Measurements from ENCODE around the gene NRSN2.
"Not testable (repeated sequence)": the region's sequence is repeated elsewhere in the genome, so short reads cannot be mapped to it uniquely, and the experiment has no call there.

NRSN2 gene

DNA sequence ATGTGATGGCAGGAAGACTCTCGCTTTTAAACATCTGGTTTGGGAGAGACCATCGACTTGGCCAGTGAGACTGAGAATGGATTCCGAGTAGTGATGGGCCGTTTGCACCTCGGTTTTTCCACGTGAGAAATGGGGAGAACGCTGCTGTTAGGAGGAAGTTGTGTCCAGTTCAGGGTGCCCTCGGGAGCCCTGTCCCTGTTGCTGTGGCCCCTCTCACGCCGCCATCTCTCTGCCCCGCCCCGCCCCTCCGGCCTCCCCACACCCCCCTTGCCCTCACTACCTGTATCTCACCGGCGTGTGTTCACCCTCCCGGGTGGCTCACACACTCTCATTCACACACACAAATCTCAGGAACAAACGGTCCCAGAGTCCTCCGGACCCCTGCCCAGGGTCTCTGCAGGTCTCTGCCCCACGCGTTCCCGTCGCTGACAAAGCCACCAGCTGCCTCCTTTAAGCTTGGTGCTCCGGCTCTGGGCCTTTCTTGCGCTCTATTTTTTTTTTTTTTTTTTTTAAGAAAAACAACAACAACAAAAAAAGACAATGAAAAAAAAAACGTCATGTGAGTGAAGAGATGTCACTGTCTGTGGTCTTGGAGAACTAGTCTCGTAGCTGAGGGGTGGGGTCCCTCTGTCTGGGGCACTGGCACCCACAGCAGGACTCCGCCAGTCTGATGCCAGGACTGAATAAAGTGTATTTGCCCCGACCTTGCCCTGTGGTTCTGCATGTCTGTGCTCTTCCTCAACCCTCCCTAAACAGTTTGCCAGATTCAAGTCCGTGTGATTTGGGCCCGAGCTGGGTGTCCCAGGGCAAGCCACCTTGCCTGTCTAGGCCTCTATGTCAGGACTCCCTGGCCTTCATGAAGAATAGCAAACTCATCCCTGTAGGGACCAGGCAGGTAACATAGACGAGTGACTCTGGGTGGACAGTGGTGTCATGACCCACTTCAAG is 18.6 kb upstream of the NRSN2 start:
- TF ChIP-seq POLR2AphosphoS5 (IDR thresholded peaks at IDR 0.05; ENCODE audit: borderline replicate concordance, low read depth, low read length) = 0 out of 2 replicates have a peak, but pooled peaks have one; percentile 13
- TF ChIP-seq EZH2 (IDR thresholded peaks at IDR 0.05) = no peak
- TF ChIP-seq FOXP2 (optimal IDR thresholded peaks at IDR 0.05; ENCODE audit: control extremely low read depth, extremely low read length, insufficient read depth) = no peak
- Histone ChIP-seq H3K36me3 (ENCODE audit: insufficient read depth, low read length) (peaks cover 7% of the 10 kb centered on the region; the same call in 1 of the 2 replicates), H3K4me3 (peak overlapping the region; percentile 96), H3K9ac (ENCODE audit: insufficient read length) (peak overlapping the region; percentile 93), H3K9me3 (ENCODE audit: low read depth, low read length) (no peaks in the 10 kb centered on the region), H3K27ac (peak overlapping the region; percentile 80)
- DNase-seq (ENCODE audit: low read depth, low spot score) = no peak

DNA sequence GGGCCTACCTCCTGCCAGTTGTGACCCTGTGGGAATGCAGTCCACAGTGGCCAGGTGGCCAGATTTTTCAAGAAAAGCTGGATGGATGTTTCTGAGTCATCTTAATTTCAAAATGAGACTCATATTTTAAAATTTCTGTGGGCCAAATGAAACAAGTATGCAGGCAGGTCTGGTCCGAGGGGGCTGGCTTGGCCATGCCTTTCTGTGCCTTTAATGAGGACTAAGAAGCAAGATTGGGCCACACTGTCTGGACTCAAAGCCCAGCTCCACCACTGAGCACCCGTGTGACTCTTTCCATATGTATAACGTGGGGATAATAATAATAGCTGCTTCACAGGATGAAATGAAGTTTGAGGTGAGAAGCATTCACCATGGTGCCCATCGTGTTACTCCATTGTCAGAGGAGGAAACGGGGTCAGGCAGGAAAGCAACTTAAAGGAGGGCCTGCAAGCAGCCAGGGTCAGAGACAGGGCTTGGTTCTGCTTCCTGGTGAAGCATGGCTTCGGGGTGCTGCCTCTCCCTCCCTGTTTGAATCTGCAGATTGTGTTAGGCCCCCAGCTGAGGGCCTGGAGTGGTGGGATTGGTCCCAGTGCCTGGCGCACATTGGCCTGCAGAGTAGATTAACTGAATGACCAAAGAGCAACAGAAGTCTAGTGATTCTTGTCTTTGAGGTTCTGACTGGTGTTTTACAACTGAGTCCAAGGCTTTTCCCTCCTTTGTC is 17.8 kb upstream of the NRSN2 start:
- Histone ChIP-seq H3K36me3 (ENCODE audit: insufficient read depth, low read length) (peaks cover 7% of the 10 kb centered on the region; the same call in 1 of the 2 replicates), H3K27ac (peak overlapping the region; percentile 2; the same call in 1 of the 2 replicates), H3K9ac (ENCODE audit: insufficient read length) (peak overlapping the region; percentile 37), H3K4me3 (0 out of 2 replicates have a peak overlapping the region, but pooled peaks have one; percentile 9), H3K9me3 (ENCODE audit: low read depth, low read length) (no peaks in the 10 kb centered on the region)
- TF ChIP-seq EZH2 (IDR thresholded peaks at IDR 0.05) = no peak
- no peak for TF ChIP-seq FOXP2 (optimal IDR thresholded peaks at IDR 0.05; ENCODE audit: control extremely low read depth, extremely low read length, insufficient read depth)
- TF ChIP-seq POLR2AphosphoS5 (IDR thresholded peaks at IDR 0.05; ENCODE audit: borderline replicate concordance, low read depth, low read length) = peak; percentile 58
- DNase-seq (ENCODE audit: low read depth, low spot score) = no peak

DNA sequence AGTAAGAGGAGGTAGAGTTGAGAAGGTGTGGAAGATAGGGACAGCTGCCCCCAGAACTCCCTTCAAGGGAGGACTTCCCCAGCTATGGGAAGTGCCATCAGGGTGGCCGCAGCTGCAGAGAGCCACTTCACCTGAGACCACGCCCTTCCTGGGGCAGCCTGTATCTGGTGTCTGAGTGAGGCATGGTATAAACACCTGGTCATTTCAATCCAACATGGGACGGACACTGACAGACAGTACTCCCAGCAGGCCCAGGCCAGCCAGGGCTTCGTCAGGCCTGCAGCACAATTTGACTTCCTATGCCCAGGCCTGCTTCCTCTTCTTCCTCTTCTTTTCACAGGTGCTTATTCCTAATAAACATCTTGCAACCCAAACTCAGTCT is 17.1 kb upstream of the NRSN2 start:
- no peak overlapping the region for H3K4me3 ChIP-seq
- peaks cover 7% of the 10 kb centered on the region; the same call in 1 of the 2 replicates for H3K36me3 ChIP-seq (ENCODE audit: insufficient read depth, low read length)
- no peaks in the 10 kb centered on the region for H3K9me3 ChIP-seq (ENCODE audit: low read depth, low read length)
- H3K27ac ChIP-seq = no peak overlapping the region; the same call in 1 of the 2 replicates
- DNase-seq (ENCODE audit: low read depth, low spot score) = no peak
- H3K9ac ChIP-seq (ENCODE audit: insufficient read length) = no peak overlapping the region
- TF ChIP-seq POLR2AphosphoS5 (IDR thresholded peaks at IDR 0.05; ENCODE audit: borderline replicate concordance, low read depth, low read length) = no peak
- no peak for TF ChIP-seq EZH2 (IDR thresholded peaks at IDR 0.05)
- no peak for TF ChIP-seq FOXP2 (optimal IDR thresholded peaks at IDR 0.05; ENCODE audit: control extremely low read depth, extremely low read length, insufficient read depth)

DNA sequence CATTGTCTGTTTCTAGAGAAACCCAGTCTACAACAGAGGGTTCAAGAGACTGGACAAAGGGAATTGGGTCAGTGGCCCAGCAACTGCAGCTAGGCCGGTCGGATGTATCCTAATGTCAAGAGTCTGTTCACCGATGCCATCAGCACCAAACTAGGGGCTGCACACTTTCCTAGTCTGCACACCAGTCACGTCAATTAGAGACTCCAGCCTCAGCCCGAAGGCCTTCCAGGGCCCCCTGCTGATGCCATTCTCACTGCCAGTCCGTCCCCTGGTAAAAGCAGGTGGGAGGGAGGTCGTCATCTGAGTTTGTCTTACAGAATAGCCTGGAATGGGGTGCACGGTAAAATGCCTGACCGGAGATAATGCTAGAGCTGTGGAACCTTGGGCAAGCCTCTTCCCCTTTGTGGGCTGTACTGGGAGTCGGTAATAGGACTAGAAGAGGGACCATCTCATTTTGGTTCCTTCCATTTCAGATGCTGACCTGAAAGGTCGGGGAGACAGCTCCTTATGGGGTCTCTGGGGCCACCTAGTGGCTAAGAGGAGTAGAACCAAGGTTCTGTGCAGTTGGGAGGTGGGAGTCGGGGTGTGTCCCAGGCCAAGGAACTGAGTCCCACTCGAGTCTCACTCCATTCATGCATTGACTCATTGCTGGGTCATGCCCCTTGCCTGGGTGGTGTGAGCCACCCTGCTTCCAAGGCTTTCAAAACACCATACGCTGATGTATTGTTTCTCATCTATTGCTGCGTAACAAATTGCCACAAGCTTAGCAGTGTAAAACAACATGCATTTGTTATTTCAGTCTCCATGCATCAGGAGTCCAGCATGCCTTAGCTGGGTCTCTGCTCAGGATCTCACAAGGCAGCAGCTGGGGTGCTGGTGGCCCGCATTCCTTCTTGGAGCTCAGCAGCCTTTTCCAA is 16.4 kb upstream of the NRSN2 start:
- Histone ChIP-seq H3K9me3 (ENCODE audit: low read depth, low read length) (no peaks in the 10 kb centered on the region), H3K27ac (no peak overlapping the region), H3K9ac (ENCODE audit: insufficient read length) (no peak overlapping the region), H3K4me3 (no peak overlapping the region), H3K36me3 (ENCODE audit: insufficient read depth, low read length) (peaks cover 7% of the 10 kb centered on the region; the same call in 1 of the 2 replicates)
- TF ChIP-seq EZH2 (IDR thresholded peaks at IDR 0.05) = no peak
- 0 out of 2 replicates have a peak, but pooled peaks have one; percentile 40 for TF ChIP-seq POLR2AphosphoS5 (IDR thresholded peaks at IDR 0.05; ENCODE audit: borderline replicate concordance, low read depth, low read length)
- no peak for DNase-seq (ENCODE audit: low read depth, low spot score)

DNA sequence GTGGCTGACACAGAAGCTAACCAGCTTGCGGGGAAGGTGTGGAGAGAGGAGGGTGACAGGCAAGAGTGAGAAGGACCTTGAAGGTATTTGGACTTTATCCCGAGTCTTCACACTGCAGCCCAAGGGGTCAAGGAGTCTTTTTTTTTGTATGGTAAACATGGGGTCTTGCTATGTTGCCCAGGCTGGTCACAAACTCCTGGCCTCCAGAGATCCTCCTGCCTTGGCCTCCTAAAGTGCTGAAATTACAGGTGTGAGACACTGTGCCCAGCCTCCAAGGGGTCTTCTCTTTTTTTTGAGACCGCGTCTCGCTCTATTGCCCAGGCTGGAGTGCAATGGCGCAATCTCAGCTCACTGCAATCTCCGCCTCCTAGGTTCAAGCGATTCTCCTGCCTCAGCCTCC is 12.3 kb upstream of the NRSN2 start:
- TF ChIP-seq EZH2 (IDR thresholded peaks at IDR 0.05) = no peak
- no peak for TF ChIP-seq POLR2AphosphoS5 (IDR thresholded peaks at IDR 0.05; ENCODE audit: borderline replicate concordance, low read depth, low read length)
- TF ChIP-seq FOXP2 (optimal IDR thresholded peaks at IDR 0.05; ENCODE audit: control extremely low read depth, extremely low read length, insufficient read depth) = no peak
- Histone ChIP-seq H3K9ac (ENCODE audit: insufficient read length) (no peak overlapping the region), H3K36me3 (ENCODE audit: insufficient read depth, low read length) (peaks cover 4% of the 10 kb centered on the region; the same call in 1 of the 2 replicates), H3K4me3 (no peak overlapping the region), H3K27ac (no peak overlapping the region), H3K9me3 (ENCODE audit: low read depth, low read length) (no peaks in the 10 kb centered on the region)
- no peak for DNase-seq (ENCODE audit: low read depth, low spot score)

DNA sequence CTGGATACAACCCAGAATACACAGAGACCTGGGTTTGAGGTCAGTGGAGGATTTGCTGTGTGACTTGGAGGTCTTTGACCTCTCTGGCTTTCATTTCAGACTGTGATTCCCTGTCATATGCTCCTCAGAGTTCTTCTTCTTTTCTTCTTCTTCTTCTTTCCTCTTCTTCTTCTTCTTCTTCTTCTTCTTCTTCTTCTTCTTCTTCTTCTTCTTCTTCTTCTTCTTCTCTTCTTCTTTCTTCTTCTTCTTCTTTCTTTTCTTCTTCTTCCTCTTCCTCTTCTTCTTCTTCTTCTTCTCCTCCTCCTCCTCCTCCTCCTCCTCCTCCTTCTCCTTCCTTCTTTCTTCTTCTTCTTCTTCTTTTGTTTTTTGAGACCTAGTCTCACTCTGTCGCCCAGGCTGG is 10.9 kb upstream of the NRSN2 start:
- not testable (repeated sequence) for H3K9ac ChIP-seq (ENCODE audit: insufficient read length); H3K36me3 ChIP-seq (ENCODE audit: insufficient read depth, low read length); DNase-seq (ENCODE audit: low read depth, low spot score); H3K27ac ChIP-seq; H3K9me3 ChIP-seq (ENCODE audit: low read depth, low read length); H3K4me3 ChIP-seq

DNA sequence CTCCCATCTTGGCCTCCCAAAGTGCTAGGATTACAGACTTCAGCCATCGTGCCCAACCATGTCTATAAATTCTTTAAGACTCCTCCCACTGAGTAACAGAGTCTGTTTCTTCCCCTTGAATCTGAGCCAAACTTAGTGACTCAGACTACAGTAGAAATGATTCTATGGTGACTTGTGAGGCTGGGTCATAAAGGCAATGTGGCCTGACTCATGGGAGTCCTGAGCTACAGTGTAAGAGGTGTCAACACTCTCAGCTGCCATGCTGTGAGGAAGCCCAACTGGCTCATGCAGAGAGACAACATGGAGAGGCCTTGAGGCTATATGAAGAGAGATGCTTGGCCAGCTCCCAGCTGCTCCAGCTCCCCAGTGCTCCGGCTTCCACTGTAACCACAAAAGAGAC is 5.2 kb upstream of the NRSN2 start:
- no peak for DNase-seq (ENCODE audit: low read depth, low spot score)
- TF ChIP-seq FOXP2 (optimal IDR thresholded peaks at IDR 0.05; ENCODE audit: control extremely low read depth, extremely low read length, insufficient read depth) = no peak
- TF ChIP-seq EZH2 (IDR thresholded peaks at IDR 0.05) = no peak
- no peak for TF ChIP-seq POLR2AphosphoS5 (IDR thresholded peaks at IDR 0.05; ENCODE audit: borderline replicate concordance, low read depth, low read length)
- H3K9me3 ChIP-seq (ENCODE audit: low read depth, low read length) = no peaks in the 10 kb centered on the region
- H3K4me3 ChIP-seq = no peak overlapping the region
- H3K36me3 ChIP-seq (ENCODE audit: insufficient read depth, low read length) = no peaks in the 10 kb centered on the region
- H3K9ac ChIP-seq (ENCODE audit: insufficient read length) = no peak overlapping the region
- H3K27ac ChIP-seq = no peak overlapping the region
